Measurements from ENCODE around the gene NHLRC4.

DNA sequence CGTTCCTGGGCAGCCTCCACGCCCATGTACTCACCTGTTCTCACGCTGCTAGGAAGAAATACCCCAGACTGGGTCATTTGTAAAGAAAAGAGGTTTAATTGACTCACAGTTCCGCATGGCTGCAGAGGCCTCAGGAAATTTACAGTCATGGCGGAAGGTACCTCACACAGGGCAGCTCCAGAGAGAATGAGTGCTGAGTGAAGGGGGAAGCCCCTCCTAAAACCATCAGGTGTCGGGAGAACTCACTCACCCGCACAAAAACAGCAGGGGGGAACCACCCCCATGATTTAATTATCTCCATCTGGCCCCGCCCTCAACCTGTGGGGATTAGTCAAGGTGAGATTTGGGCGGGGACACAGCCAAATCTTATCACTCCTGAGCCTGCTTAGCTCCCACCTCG is 41.2 kb downstream of the NHLRC4 start:
- TF ChIP-seq, protein P1, sequence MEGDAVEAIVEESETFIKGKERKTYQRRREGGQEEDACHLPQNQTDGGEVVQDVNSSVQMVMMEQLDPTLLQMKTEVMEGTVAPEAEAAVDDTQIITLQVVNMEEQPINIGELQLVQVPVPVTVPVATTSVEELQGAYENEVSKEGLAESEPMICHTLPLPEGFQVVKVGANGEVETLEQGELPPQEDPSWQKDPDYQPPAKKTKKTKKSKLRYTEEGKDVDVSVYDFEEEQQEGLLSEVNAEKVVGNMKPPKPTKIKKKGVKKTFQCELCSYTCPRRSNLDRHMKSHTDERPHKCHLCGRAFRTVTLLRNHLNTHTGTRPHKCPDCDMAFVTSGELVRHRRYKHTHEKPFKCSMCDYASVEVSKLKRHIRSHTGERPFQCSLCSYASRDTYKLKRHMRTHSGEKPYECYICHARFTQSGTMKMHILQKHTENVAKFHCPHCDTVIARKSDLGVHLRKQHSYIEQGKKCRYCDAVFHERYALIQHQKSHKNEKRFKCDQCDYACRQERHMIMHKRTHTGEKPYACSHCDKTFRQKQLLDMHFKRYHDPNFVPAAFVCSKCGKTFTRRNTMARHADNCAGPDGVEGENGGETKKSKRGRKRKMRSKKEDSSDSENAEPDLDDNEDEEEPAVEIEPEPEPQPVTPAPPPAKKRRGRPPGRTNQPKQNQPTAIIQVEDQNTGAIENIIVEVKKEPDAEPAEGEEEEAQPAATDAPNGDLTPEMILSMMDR (IDR thresholded peaks at IDR 0.05): no peak
- TF ChIP-seq POLR2A (IDR thresholded peaks at IDR 0.05): no peak
